COLO668 (cell line): Measurements from ENCODE around the gene CYB5B.

Source experiments
- DNase-seq: peaks from one replicate; lab custom pipeline; 2025; ENCODE audit not compliant: unreplicated experiment; lab: John Stamatoyannopoulos, UW

The CYB5B gene, protein sequence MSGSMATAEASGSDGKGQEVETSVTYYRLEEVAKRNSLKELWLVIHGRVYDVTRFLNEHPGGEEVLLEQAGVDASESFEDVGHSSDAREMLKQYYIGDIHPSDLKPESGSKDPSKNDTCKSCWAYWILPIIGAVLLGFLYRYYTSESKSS

DNA sequence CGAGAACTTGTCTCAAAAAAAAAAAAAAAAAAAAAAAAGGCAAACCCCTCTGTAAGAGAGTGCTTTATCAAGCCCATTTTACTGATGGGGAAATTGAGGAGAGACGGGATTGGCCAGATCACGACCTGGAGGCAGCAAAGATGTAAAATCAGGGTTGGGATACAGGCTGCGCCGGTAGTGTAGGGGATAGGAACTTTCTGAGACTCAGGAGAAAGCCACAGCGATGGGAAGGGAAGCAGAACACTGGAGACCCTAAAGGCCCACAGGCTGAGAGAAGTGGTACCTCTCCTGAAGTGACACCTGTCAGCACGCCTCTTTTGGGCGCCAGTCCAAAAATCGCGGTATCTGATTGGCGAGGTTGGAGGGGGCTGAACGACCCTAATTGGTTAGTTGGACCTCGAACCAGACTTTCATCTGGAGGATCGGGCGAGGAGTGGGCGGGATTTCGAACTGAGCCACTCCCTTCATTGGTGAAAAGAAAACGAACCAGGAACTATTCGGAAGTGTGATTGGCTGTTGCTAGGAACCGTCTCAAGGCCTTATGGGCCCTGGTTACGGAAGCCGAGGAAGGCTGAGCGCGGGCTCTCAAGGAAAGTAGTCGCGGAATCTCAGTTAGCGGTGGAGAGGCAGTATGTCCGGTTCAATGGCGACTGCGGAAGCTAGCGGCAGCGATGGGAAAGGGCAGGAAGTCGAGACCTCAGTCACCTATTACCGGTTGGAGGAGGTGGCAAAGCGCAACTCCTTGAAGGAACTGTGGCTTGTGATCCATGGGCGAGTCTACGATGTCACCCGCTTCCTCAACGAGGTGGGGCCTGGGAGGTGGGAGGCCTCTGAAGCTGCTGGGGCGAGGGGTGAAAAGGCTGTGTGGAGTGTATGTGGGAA is at the start of gene CYB5B:
TSS of gene CYB5B (plus strand) at position 567 of the 882 bp plus-strand sequence. CDS start at position 632, 65 bp downstream.
- peak; percentile 94 for DNase-seq

DNA sequence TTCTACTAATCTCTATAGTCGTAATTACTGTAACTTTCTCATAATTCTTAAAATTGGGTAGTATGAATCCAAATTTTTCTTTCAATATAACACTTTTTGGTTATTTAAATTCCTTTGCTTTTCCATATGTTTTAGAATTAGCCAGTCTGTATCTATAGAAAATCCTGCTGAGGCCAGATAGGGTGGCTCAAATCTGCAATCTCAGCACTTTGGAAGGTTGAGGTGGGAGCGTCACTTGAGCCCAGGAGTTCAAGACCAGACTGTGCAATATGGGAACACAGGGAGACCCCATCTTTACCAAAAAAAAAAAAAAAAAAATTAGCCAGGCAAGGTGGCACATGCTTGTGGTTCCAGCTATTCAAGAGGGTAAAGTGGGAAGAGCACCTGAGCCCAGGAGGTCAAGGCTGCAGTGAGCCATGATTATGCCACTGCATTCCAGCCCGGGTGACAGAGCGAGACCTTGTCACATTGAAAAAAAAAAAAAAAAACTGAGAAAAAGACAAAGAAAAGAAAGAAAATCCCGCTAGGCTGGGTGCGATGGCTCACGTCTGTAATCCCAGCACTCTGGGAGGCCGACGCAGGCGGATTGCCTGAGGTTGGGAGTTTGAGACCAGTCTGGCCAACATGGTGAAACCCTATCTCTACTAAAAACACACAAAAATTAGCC is 47.9 kb upstream of the CYB5B start:
- DNase-seq: no peak

DNA sequence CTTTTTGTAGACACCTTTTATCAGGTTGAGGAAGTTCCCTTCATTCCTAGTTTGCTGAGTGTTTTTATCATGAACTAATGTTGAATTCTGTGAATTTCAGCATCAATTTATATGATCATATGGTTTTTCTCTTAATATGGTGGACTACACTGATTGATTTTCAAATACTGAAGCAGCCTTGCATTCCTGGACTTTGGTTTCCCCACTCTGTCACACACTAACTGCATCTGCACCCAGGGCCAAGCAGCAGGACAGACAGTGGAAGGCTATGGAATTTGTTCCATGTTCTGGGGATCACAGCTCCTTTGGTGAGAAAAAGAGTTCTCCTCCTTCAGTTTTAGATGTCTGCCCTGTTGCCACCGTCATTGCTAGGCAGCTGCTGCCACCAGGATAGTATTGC is 46.4 kb upstream of the CYB5B start:
- no peak for DNase-seq

DNA sequence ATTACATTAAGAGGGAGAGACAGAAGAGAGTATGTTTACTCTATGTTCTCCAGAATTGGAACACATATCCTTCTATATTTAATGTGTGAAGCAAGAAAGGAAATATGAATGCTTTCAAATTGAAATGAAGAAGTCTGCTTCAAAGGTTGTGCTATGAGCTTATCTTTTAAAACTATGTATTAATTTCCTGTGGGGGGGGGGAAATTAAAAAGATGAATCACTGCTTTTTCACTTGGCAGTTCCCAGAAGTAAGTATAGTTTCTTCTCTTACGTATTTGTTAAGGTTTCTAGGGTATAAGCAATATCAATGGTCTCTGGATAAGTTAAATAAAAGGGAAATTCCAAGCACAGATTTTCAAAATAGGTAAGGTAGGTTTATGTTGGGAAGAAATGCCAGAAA is 45.7 kb upstream of the CYB5B start:
- DNase-seq: no peak

DNA sequence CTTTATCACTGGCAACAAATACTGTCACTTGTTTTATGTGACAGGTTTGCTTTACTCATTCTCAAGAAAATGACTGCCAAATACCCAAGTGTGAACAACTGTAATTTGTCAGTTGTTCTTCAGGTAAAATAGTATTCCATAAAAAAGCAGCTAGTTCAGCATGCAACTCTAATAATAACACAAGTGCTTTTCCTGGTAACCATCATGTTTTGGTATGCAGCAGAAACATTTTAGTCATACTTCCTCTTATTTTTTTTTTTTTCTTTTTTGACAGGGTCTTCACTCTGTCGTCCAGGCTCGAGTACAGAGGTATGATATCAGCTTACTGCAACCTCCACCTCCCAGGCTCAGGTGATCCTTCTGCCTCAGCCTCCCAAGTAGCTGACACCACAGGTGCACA is 43.2 kb upstream of the CYB5B start:
- no peak for DNase-seq

DNA sequence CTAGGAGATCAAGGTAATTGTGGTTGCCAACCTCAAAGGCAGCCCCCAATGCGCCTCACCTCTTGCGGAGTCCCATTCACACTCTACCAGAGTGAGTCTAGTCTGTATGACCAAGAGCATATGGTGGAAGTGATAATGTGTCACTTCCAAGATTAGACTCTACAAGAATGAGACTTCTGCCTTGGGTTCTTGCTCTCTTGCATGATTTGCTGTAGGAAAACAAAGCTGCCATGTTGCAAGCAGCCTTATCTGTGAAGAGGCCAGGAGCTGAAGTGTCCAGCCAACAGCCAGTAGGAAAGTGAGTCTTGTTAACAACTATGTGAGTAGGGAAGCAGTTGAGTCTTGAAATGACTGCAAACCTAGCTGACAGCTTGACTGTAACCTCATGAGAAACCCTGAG is 42.0 kb upstream of the CYB5B start:
- DNase-seq: no peak

DNA sequence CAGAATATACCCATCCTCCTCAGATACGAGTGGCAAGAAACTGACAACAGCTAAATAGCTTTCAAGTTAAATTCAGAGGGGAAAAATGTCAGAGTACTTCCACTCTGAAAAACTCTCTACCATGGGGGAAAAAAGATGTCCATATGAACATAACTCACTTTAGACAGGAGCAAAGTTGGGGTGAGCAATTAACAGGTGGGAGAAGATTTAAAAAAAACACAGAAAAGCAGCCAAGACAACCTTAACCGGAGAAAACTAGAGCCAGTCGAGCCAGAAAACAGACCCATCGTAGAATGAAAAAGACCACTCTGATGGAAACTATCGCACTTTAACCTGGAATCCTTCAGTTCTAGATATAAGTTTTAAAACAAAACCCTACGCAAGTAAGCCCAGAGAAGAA is 39.4 kb upstream of the CYB5B start:
- DNase-seq: no peak

DNA sequence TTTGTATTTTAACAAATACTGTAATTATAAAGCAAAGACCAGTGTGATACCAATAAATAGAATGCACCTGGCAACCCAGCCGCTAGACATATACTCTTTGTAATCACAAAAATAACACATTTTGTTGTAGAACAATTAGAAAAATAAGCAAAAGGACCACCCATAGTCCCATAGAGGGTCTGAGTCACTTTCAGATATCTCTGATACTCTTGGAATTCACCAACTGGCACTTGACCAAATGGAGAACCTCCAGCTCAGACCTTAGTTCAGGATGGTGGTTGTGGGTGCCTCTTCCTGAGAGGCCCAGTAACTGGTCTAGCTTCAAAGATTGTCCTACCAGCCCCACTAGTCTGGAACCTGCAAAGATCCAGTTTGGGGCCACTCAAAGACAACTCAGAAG is 37.8 kb upstream of the CYB5B start:
- DNase-seq: no peak

DNA sequence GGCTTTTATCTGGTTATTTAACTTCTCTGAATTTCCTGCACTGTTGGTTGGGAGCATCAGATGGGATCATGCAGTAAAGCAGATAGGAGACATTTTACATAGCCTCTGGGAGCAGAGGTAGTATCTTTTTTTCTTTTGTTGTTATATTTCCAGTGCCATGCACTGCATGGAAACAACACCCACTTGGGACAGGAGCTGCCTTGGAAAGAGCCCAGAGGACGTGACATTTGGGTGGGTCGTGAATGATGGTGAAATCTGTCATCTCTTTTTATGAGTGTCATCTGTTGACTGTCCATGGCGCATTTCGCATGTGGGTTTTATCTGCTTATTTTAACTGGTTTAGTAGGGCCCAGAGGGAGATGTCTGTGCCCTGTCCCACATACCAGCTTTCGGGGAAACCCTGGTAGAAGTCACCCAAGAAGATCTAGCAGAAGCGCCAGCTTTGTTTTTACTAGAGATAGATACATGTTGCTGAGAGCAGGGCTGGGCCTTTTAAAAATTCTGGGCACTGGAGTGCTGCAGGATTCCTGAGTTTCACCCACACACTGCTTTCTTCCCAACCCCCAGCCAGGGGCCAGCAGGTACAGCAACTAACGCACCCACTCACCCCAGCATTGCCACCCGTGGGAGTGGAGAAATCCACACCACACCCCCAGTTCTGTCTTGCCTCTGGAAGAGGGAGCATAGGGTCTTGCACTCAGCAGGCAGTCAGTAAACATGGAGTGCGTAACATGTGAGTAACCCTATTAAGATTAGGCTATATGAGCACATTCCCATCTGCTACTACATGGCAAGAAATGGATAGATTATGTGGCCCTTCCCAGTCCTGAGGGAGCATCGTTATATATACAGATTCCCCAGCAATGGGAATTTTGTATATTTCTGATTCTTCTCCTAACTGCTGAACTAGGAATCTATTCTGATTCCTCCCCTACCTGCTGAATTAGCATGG is 30.2 kb upstream of the CYB5B start:
- no peak for DNase-seq

DNA sequence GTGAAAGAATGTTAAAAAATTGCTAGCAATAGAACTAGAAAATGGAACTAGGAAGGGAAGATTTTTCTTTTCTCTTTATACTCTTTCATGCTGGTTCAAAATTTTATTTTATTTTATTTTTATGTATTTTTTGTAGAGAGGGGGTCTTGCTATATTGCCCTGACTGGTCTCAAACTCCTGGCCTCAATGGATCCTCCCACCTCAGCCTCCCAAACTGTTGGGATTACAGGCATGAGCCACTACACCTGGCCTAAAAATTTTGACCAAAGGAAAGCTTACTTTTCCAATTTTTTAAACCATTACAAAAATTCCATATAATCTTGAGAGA is 28.6 kb upstream of the CYB5B start:
- DNase-seq: no peak

DNA sequence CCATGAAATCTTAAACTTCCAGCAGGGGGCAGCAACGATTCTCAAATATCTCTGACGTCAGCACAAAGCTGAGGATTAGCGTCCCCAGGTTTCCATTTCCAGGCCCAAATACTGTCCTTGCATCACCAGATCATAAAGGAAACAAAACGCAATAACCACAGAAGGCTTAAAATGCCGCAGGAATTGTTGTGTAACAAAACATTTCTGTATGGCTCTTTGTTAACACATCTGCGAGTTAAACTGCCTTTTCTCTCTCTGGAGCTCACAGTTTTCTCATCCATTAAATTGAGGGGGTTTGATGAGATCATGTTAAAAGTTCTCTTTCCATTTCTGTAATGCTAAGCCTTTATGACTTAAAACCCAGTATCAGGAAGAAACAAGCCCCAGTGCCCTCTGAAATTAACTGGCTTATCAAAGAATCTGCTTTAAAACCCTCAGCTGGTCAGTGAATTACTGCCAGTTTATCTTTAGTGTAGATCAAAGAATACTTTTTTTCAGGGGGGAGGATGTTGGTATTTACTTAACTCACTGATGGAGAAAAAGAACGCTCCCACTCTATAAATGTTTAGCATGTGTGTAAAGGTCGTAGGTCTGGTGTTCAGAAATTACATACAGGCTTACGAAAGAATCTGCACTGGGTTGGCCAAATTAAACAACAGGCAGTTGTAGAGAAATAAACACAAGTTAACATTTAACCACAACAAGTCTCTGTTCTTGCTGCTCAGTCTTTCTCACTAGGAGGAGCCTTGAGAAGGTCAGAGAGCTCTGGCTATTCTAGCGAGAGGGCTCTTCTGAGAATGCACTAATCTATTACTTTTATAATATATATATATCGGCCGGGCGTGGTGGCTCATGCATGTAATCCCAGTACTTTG is 28.0 kb upstream of the CYB5B start:
- DNase-seq: peak; percentile 62

DNA sequence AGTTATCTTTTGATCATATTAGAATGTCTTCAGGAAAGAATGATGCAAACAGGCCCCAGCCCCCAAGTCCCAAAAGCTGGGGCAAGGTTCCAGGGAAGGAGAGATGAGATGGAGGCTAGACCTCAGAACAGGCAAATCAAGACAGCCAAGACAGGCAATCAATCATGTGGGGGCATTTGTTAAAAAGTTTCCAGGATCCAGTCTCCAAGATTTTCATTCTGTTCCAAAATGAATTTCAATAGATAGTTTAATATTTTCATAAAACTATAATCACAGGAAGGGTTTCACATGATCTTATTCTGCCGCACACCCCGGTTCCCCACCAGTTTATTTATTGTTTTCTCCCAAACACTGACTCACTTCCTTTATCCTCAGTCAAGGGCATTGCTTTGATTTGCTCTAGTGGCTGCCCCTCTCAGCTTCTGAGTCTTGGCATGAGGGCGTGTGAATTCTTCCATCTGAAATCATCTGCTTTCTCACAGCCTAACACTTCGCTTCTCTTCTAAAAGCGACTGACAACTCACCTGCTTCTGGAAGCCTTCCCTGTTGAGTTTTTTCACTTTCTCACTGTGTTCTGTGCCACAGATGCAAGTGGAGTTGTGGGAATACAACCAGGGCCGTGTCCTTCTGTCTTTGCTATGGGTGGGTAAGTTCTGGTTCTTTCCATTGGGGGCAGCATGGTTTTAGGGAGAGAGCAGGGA is 26.4 kb upstream of the CYB5B start:
- no peak for DNase-seq

DNA sequence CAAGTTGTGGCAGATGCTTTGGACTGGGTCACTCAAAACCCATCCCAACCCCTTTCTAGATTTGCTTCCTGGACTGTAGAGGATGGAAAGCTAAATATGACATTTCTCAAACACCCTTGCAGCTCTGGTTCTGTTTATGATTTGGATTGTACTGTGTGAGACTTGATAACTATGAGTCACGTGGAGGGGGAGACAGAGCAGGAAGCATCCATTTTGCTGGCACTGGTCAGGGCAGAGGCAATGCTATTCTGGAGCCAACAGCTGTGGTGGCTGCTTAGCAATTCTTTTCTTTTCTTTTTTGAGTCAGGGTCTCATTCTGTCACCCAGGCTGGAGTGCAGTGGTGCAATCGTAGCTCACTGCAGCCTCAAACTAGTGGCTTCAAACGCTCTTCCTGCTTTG is 25.1 kb upstream of the CYB5B start:
- DNase-seq: no peak

DNA sequence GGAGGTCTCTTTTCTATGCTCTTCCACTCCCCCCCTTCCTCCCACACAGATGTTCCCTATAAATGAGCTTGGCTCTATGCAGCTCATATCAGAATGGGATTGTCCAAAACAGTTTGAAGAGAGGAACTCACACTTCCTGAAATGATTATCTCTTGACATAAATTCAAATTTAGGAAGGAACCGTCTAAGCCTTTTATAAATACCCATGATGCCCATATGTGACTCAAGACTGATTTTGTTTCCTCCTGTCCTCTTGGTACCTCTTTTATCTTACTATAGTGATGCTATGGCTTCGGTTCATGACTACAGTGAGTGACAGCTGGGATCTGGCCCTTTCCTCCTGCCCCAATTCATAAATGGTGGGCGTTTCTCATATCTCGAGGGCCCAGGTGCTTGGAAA is 22.0 kb upstream of the CYB5B start:
- no peak for DNase-seq

DNA sequence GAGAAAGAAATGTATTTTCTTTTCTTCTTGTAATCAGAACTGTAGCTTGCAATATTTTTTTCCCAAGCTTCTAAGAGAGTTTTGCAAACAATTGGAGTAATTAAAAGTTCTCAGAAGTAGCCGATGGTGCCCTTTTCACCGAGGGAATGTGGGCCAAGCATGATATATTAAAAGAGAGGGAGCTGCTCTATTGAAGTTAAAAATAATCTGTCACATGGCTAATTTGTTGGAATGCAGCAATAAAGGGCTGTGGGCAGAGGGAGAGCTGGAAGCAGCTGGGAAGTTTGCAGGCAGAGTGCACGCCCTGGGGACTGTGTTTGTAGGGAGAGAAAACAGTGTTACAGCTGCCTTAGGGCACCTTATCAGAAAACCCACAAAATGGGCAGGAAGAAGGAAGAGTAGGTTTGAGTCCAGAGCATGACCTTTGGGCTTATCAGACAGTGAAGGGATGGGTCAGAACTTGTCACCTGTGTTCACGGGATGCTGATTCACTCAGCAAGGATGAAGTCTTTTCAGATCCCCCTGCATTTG is 20.1 kb upstream of the CYB5B start:
- no peak for DNase-seq

DNA sequence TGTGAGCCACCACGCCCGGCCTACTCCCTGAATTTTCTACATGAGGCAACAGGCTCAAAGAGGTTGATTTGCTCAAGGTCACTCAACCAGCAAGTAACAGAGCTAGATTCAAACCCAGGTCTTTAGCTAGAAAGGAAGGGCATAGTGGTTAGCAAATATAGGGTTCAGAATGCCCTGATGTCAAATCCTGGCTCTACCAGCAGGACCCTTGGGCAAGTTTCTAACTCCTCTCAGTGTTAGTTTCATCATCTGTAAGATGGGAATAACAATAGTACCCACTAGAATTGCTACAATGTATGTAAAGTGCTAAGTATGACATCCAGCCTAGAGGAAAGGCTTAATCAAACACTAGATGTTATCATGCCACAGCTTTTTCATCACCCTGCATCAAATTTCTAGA is 19.1 kb upstream of the CYB5B start:
- no peak for DNase-seq

DNA sequence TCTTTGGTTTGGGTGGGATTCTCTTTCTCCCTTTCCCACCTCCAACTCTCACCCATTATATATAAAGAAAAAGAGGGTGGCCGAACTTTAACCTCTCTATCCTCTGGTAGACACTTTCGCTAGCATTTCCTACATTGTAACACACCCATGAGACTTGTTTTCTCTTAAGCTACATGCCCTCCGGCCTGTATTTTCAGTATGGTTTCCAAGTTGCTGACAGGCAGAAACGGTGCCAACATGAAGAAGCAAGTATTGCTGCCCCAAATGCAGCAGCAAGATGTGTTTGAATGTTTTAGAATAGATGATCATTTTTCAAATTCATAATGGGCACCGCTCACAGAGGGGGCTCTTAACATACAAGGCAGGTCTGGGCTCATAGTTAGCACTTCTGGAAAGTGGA is 18.7 kb upstream of the CYB5B start:
- no peak for DNase-seq

DNA sequence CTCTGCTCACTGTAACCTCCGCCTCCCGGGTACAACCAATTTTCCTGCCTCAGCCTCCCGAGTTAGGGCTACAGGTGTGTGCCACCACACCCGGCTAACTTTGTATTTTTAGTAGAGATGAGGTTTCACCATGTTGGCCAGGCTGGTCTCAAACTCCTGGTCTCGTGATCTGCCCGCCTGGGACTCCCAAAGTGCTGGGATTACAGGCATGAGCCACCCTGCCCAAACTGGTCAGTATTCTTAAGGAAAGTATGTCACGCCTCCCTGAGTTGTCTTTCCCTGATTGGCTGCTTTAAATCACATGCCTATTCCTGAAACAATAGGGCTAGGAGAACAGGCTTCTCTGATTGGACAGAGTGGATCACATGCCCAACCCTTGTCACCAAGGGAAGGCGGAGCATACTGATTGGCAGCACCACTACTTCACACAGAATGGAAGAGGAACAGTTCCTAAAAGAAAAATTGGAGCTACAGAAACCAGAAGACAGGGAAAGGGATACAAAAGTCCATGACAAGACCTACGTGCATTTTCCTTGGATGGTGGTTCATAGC is 17.6 kb upstream of the CYB5B start:
- DNase-seq: no peak

DNA sequence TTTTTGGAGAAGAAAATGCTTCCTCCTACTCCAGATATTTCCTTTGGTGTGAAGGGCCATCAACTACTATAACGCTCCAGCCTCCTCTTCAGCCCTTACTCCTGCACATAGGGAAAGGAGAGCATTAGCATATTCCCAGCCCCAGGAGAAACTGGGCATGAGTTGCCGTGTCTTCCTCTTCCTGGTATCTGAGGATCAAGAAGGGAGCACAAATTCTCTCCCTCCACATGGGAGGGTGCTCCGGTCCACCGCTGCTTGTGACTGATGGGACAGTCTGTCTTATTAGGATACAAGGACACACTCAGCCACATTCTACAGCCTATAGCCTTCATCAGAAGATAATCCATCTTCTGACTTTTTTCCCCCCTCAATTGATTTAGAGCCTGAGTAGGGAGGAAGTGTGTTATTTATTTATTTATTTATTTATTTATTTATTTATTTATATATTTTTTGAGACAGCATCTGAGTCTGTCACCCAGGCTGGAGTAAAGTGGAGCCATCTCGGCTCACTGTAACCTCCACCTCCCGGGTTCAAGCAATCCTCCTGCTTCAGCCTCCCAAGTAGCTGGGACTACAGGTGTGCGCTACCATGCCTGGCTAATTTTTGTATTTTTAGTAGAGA is 16.6 kb upstream of the CYB5B start:
- no peak for DNase-seq
